Measurements from ENCODE around the gene LMOD1.

LMOD1 gene

DNA sequence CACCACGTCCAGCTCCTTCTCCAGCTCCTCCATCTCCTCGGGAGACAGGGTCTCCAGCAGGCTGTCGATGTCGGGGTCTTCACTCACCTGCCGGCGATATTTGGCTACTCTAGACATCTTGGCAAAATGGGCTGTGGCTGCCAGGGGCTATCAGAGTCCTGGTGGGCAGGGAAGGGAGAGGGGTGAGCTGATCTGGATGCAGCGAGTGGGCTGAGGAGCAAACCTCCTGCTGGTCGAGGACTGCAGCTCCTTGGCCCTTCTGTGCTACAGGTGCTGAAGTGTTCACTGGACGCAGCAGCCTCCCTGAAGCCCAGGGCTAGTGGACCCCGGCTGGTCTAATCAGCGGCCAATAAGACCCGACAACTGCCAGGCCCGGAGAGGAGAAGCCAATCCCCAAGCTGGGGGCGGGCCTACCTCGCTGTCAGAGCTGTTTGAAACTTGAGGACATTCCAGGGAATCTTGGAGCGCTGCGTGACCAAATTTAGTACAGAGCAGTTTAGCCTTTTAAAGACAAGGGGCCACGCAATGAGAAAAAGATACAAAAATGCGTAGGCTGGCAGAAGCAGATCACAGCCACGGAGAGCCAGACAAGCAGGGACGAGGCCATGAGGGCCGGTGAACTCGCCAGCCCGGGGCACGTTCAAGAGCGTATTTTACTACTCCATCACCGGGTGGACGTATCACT lies at the start of gene LMOD1:
LMOD1 (minus strand) TSS at position 325 of the 685 bp plus-strand sequence; CDS start at position 117, 208 bp downstream.
- TF ChIP-seq, protein P1, sequence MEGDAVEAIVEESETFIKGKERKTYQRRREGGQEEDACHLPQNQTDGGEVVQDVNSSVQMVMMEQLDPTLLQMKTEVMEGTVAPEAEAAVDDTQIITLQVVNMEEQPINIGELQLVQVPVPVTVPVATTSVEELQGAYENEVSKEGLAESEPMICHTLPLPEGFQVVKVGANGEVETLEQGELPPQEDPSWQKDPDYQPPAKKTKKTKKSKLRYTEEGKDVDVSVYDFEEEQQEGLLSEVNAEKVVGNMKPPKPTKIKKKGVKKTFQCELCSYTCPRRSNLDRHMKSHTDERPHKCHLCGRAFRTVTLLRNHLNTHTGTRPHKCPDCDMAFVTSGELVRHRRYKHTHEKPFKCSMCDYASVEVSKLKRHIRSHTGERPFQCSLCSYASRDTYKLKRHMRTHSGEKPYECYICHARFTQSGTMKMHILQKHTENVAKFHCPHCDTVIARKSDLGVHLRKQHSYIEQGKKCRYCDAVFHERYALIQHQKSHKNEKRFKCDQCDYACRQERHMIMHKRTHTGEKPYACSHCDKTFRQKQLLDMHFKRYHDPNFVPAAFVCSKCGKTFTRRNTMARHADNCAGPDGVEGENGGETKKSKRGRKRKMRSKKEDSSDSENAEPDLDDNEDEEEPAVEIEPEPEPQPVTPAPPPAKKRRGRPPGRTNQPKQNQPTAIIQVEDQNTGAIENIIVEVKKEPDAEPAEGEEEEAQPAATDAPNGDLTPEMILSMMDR (conservative IDR thresholded peaks at IDR 0.05; ENCODE audit: control insufficient read depth, insufficient read depth, low read depth, low read length) = no peak
- peak; percentile 86 for DNase-seq (ENCODE audit: low read depth)
- peak within 1 kb of the TSS; percentile 58 for H3K4me3 ChIP-seq (ENCODE audit: control insufficient read depth, low read depth, low read length)

DNA sequence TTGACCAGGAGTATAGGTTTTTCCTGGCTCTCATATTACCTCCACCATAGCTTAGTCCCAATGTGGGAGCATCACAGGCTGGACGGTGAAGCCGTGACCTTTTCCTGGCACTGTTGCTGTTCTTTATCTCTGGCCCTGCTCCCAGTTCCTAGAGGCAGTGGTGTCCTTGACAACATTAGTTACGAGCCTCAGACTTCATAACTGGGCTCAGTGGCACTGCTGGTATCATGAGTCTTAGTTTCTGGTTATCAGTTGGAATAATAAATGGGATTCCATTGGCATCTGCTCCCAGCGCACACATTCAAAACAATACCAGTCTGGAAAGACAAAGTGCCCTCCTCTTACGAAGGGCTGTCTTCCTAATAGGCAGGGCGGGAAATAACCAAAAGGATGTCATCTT lies 44.1 kb upstream of the LMOD1 start:
- DNase-seq (ENCODE audit: low read depth) = no peak
- TF ChIP-seq, protein P1 (conservative IDR thresholded peaks at IDR 0.05; ENCODE audit: control insufficient read depth, insufficient read depth, low read depth, low read length) = no peak
- no peak overlapping the region for H3K4me3 ChIP-seq (ENCODE audit: control insufficient read depth, low read depth, low read length)

DNA sequence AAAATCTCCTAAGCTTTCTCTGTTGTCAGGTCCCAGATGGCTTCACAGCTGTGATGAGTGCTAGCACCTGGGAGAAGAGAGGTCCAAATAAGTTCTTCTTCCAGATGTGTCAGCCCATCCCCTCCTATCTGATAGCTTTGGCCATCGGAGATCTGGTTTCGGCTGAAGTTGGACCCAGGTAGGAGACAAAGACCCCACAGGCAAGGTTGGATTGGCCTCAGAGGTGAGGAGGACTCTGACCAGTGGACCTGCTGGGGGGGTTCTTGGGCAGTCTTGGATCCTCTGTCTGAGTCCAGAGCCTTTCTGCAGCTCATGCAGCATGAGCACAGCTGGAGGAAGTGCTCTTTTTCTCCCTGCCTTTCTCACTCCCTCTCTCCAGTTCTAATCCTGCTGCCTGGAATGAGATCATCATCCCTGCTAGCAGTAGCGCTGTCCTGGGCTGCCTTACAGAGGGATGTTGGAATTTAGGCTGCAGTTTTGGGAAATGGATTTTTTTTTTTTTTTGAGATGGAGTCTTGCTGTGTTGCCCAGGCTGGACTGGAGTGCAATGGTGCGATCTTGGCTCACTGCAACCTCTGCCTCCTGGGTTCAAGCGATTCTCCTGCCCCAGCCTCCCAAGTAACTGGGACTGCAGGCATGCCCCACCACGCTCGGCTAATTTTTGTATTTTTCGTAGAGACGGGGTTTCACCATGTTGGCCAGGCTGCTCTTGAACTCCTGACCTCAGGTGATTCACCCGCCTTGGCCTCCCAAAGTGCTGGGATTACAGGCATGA lies 43.2 kb upstream of the LMOD1 start:
- no peak for DNase-seq (ENCODE audit: low read depth)
- TF ChIP-seq, protein P1 (conservative IDR thresholded peaks at IDR 0.05; ENCODE audit: control insufficient read depth, insufficient read depth, low read depth, low read length) = no peak
- H3K4me3 ChIP-seq (ENCODE audit: control insufficient read depth, low read depth, low read length) = no peak overlapping the region

DNA sequence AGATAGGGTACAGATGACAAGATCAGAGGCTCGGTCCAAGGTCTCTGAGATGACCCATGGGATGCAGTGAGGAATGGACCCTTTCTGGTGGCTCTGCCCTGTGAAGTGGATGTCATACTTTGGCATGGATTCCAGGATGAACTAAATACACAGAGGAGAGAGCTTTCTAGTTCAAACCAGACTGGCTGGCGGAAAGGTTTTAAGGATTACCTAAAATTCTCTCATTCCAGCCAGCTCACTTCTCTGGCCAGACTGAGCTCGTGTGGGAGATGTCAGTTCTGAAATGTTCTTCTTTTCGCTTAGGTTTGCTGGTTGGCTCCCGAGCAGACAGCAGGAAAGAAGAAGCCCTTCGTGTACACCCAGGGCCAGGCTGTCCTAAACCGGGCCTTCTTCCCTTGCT lies 42.3 kb upstream of the LMOD1 start:
- TF ChIP-seq, protein P1 (conservative IDR thresholded peaks at IDR 0.05; ENCODE audit: control insufficient read depth, insufficient read depth, low read depth, low read length) = no peak
- DNase-seq (ENCODE audit: low read depth) = no peak

DNA sequence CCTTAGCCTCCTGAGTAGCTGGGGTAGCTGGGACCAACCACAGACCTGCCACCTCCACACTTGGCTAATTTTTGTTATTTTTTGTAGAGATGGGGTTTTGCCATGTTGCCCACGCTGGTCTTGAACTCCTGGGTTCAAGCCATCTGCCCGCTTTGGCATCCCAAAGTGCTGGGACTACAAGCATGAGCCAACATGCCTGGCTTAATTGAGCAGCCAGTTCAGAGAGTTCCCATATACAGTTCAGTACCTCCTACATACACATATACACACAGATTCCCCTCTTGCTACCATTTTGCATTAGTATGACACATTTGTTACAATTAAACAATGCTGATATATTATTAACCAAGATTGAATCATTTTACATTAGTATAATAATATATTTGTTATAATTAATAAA lies 39.0 kb upstream of the LMOD1 start:
- H3K4me3 ChIP-seq (ENCODE audit: control insufficient read depth, low read depth, low read length) = no peak overlapping the region
- TF ChIP-seq, protein P1 (conservative IDR thresholded peaks at IDR 0.05; ENCODE audit: control insufficient read depth, insufficient read depth, low read depth, low read length) = no peak
- DNase-seq (ENCODE audit: low read depth) = no peak

More for the DNA sequence above, 42.3 kb upstream of the LMOD1 start:
- H3K4me3 ChIP-seq (ENCODE audit: control insufficient read depth, low read depth, low read length) = no peak overlapping the region

DNA sequence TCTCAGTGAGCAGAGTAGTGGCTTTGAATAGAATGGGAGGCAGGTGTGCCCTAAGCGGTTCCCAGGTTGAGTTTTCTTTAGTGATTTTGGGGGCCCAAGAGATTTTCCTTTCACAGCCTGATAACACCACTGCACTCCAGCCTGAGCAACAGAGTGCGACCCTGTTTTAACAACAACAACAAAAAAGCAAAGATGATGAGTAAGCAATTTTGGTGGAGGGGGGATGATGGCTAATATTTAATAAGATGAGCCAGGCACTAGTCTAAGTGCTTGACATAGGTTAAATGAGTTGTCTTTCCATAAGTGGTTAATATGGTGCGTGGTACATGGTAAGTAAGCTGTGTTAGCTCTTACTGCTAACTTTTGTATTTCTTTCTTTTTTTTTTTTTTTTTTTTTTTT lies 38.1 kb upstream of the LMOD1 start:
- no peak for DNase-seq (ENCODE audit: low read depth)
- no peak overlapping the region for H3K4me3 ChIP-seq (ENCODE audit: control insufficient read depth, low read depth, low read length)

More for the DNA sequence above, 38.1 kb upstream of the LMOD1 start:
- TF ChIP-seq, protein P1 (conservative IDR thresholded peaks at IDR 0.05; ENCODE audit: control insufficient read depth, insufficient read depth, low read depth, low read length) = no peak
